ENCODE results near the gene ARMH2. TPM values are rescaled to one million over a fixed set of nuclear protein-coding genes. Genes with fewer than 3 reads are reported as not detected.
"Not testable (repeated sequence)": the region's sequence is repeated elsewhere in the genome, so short reads cannot be mapped to it uniquely, and the experiment has no call there.

ARMH2 gene
- total RNA-seq, 4 donors from 2014 or later: 0.84 TPM; not detected in 3

- TF ChIP-seq CTCF (IDR thresholded peaks at IDR 0.05): no peak
- ATAC-seq (ENCODE audit: low FRiP score) (no peak), DNase-seq (ENCODE audit: low spot score) (no peak)
Observed at GRCh38 chr6:24759718-24760117, 39.0 kb downstream of the ARMH2 start.

GRCh38 chr6:24757611-24758010 lies 41.1 kb downstream of the ARMH2 start:
- no peak for DNase-seq (ENCODE audit: low spot score)
- TF ChIP-seq CTCF (IDR thresholded peaks at IDR 0.05): no peak
- ATAC-seq (ENCODE audit: low FRiP score): no peak

- no peak for TF ChIP-seq CTCF (IDR thresholded peaks at IDR 0.05)
- no peak for DNase-seq (ENCODE audit: low spot score)
- no peak for ATAC-seq (ENCODE audit: low FRiP score)
Observed at GRCh38 chr6:24755279-24755678, 43.4 kb downstream of the ARMH2 start.

- not testable (repeated sequence) for DNase-seq (ENCODE audit: low spot score); ATAC-seq (ENCODE audit: low FRiP score)
Observed at GRCh38 chr6:24754378-24754777, 44.3 kb downstream of the ARMH2 start.

GRCh38 chr6:24753545-24753944 lies 45.2 kb downstream of the ARMH2 start:
- ATAC-seq (ENCODE audit: low FRiP score) (no peak), DNase-seq (ENCODE audit: low spot score) (no peak)
- TF ChIP-seq CTCF (IDR thresholded peaks at IDR 0.05): no peak

GRCh38 chr6:24752917-24753492 lies 45.7 kb downstream of the ARMH2 start:
- ATAC-seq (ENCODE audit: low FRiP score) (no peak), DNase-seq (ENCODE audit: low spot score) (no peak)
- no peak for TF ChIP-seq CTCF (IDR thresholded peaks at IDR 0.05)

GRCh38 chr6:24752503-24752902 lies 46.2 kb downstream of the ARMH2 start:
- TF ChIP-seq CTCF (IDR thresholded peaks at IDR 0.05): no peak
- DNase-seq (ENCODE audit: low spot score): no peak
- no peak for ATAC-seq (ENCODE audit: low FRiP score)

- not testable (repeated sequence) for DNase-seq (ENCODE audit: low spot score)
Observed at GRCh38 chr6:24750878-24751277, 47.8 kb downstream of the ARMH2 start.

More at GRCh38 chr6:24750878-24751277, 47.8 kb downstream of the ARMH2 start:
- not testable (repeated sequence) for ATAC-seq (ENCODE audit: low FRiP score)
